ENCODE data around the gene TOP3B.
A peak's percentile ranks its signal among the peaks of the same experiment; 100 is the strongest.
"Not testable (repeated sequence)": the region's sequence is repeated elsewhere in the genome, so short reads cannot be mapped to it uniquely, and the experiment has no call there.

TOP3B gene

GRCh38 chr22:21943571-21944448, 38.8 kb downstream of the TOP3B start:
- DNase-seq, result no peak

GRCh38 chr22:21942407-21943343, 39.9 kb downstream of the TOP3B start:
- DNase-seq, result no peak

DNA sequence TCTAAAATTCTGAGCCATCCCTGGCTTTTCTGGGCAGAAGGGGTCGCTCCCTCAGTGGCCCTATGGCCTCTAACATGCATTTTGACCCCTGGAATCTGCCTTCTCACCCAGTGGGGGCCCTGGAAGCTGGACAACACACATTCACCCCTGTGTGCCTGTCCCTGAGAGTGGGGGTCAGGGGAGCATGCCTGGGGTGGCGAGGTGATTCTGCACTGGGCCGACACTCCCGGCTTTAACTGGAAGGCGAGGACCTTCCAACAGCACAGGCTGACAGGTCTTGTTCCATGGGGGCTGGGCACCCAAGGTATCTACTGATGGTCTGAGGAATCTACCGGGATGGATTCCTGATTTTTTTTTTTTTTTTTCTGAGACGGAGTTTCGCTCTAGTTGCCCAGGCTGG, 40.7 kb downstream of the TOP3B start:
- no peak for DNase-seq

DNA sequence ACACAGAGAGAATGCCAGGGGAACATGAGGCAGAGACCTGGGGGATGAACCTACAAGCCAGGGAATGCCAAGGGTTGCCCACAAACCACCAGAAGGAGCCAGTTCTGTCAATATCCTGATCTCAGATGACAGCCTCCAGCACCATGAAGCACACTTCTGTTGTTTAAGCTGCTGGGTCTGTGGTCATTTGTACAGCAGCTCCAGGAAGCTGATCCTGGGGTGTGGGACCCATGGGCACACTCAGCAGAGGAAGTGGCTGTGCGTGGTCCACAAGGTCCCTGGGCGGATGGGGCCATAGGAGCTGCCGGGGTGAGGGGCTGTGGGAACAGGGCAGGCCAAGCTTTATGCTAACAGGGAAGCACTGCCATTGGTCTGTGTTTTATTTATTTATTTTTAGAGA, 42.1 kb downstream of the TOP3B start:
- no peak for DNase-seq

DNA sequence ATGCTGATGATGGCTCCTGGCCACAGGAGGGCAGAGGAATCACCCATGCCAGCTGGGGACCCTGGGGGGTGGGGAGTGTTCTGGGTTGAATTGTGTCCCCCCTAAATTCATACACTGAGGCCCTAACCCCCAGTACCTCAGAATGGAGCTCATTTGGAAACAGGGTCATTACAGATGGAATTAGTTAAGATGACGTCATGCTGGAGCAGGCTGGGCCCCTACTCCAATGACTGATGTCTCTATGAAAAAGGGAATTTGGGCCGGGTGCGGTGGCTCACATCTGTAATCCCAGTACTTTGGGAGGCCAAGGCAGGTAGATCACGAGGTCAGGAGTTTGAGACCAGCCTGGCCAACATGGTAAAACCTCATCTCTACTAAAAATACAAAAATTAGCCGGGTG, 42.7 kb downstream of the TOP3B start:
- not testable (repeated sequence) for DNase-seq

DNA sequence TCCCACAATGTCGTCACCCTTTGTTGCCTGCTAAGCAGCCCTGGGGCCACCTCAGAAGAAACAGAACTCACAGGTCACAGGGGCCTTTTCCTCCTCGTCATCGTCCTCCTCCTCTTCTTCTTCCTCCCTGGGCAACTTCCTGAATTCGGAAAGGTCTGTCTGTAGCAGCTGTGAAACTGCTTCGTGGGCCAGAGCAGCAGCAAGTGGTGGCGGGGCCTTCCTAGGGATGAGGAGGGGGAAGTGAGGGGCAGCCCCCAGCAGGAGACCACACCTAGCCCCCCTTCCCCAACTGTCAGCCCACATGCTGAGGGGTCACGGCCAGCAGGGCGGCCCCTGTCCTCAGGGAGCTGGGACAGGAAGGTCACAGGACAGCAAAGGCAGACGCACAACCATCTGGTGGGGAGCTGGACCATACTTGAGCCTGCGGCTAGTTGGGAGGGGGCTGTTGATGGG, 43.1 kb downstream of the TOP3B start:
- DNase-seq, result no peak

- no peak for DNase-seq
Observed at GRCh38 chr22:21938906-21939305, 43.7 kb downstream of the TOP3B start.

GRCh38 chr22:21938071-21938822, 44.3 kb downstream of the TOP3B start:
- peak; percentile 67 for DNase-seq

DNA sequence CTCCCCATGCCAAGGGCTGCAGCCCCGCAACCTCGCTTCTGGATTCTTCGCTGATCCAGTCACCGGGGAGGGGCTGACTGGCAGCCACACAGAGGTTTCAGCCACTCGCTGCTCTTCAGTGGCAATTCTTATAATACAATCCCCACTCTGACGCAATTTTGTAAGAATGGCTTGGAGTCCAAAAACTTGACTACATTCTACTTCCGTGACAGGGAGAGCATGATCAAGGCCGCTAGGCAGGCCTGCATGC, 44.8 kb downstream of the TOP3B start:
- no peak for DNase-seq

GRCh38 chr22:21937041-21937820, 45.4 kb downstream of the TOP3B start:
- DNase-seq, result no peak

DNA sequence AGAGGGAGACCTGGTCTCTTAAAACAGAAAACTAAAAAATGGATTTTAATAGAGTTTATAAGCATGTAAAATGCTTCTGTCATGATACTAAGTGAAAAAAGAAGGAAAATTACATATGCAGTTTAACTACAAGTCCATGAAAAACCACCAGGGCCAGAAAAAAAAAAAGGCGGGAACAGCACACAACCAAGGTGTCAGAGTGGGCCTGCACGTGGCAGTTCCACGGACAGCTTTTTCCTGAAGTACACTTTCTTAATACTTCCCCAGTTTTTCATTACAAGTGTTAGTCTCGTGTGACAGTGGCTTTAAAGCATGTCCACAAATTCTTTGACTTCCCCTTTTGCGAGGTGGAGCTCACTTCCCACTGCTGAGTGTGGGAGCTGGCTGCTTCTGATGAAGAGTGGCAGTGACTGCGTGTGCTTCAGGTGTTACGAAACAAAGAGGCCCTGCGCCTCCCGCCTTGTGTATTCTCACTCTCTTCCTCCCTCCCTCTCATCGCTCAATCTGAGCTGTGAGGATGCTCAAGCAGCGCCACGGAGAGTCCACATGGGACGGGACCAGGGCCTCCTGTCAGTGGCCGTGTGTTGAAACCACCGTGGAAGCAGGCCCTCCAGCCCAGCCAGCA, 46.3 kb downstream of the TOP3B start:
- no peak for DNase-seq

- no peak for DNase-seq
Observed at GRCh38 chr22:21933910-21934309, 48.7 kb downstream of the TOP3B start.

DNA sequence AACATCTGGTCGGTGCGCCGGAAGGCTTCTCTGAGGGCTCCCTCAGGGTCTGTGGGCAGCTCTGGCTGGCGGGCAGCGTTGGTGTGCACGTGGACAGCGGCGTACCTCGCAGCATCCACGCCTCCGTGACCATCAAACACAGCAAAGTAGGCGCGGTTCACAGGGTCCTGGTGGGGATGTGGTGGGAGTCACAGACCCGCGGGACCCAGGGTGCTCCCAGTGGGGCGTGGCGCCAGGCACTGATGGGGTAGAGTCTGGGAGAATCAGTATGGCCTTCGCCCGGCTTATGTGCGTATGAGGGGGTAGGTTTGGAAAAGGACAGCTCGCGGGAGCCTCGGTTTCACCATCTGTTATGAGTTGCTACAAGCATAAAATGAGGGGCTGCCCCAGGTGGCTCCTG, 49.2 kb downstream of the TOP3B start:
- no peak for DNase-seq

DNA sequence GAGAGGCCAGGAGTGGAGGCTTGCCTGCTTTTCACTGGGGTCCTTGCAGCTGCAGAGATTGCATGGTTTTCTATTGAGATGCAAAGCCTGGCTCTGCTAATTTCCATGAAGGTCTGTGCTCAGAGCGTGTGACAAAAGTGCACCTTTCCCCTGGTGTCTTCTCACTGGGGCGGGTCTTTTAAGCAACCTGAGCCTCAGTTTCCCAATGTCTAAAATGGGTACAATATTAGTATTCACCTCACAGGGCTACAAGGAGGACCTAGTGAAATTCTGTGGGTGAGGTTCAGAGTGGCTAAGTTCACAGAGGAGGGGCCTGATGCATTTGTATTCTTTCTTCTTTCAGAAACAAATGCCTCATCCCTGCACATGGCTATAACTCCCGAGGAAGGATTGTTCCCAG, 50.2 kb downstream of the TOP3B start:
- no peak for DNase-seq

GRCh38 chr22:21931056-21931455, 51.5 kb downstream of the TOP3B start:
- no peak for DNase-seq

GRCh38 chr22:21929253-21929652, 53.3 kb downstream of the TOP3B start:
- DNase-seq, result no peak

GRCh38 chr22:21928048-21928447, 54.5 kb downstream of the TOP3B start:
- DNase-seq, result no peak

DNA sequence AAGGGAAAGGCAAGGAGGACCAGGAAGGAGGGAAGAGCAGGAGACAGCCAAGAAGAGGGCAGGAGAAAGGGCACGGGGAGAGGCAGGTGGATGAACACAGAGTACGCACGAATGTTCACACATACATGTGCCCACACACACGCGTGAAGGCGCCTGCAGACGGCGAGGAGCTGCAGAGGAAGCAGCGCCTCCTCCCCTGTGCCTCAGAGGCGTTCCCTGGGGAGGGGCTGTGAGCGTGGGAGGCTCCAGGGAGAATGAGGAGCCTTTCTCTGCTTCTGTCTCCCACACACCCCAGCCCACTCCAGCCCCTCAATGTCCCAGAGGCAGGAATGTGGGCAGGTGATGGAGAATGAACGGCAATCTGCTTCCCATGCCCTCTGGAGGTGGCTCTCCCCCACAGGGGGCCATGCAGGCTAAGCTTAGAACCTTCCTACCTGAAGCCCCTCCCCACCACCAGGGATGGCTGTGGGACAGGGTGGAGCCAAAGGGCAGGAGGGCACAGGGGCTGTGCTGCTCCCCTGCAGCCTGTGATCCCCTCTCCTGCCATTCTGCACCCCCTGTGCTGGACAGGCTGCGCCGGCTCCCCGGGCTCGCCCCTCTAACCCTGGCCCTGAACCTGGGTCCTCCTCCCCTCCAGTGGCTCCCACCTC, 55.3 kb downstream of the TOP3B start:
- DNase-seq, result no peak

GRCh38 chr22:21926728-21927127, 55.9 kb downstream of the TOP3B start:
- DNase-seq, result no peak

DNA sequence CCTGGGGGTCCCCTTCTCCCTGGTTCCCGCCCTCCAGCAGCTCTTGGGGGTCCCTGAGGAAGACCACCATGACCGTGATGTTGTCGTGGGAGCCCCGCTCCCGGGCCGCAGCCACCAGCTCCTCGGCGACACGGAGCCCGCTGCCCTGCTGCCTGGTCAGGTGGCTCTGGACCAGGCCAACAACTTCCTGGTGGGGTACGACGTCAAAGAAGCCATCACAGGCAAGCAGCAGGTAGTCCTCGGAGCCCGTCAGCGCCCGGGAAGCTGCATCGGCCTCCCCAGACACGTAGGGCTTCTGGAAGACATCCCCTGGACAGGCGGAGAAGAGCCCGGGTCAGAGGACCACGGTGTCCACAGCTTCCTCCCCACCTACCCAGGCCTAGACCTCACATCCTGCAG, 59.4 kb downstream of the TOP3B start:
- DNase-seq, result no peak

GRCh38 chr22:21922370-21923162, 60.0 kb downstream of the TOP3B start:
- DNase-seq, result no peak
